Right lobe of liver (tissue), 6 donors: ENCODE results near the gene CENPH. TPM values are rescaled to one million over a fixed set of nuclear protein-coding genes. Genes with fewer than 3 reads are reported as not detected.

Experiments
- ATAC-seq, 4 donors: fragments of 200-7000 bp; cut with Tn5 transposase; one replicate each; pipeline ENCODE4 v1.9.1; 2020; ENCODE audit warnings: mild to moderate bottlenecking in 4 of 4, moderate library complexity in 4 of 4
- DNase-seq, 3 donors: peaks; one replicate each; pipeline ENCODE4 v3.0.0-alpha.2; 2020
- H3K27ac ChIP-seq, 3 donors: fragments of 200-600 bp; one replicate each; pipeline ENCODE4 v1.8.0; 2022
- H3K27me3 ChIP-seq, 2 donors: fragments of 200-600 bp; one replicate each; pipeline ENCODE4 v1.8.0; 2022
- H3K36me3 ChIP-seq, 4 donors: fragments of 200-600 bp; sonication (generic) in 1 of 4; one replicate each; pipeline versions ENCODE4 v1.5.1 to v1.8.0; 2017 to 2022; ENCODE audit warnings: control low read depth in 1 of 4
- H3K4me1 ChIP-seq, 4 donors: fragments of 200-600 bp; sonication (generic) in 1 of 4; one replicate each; pipeline versions ENCODE4 v1.5.1 to v1.8.0; 2017 to 2022; ENCODE audit warnings: control low read depth in 1 of 4
- H3K4me3 ChIP-seq, 3 donors: fragments of 200-600 bp; one replicate each; pipeline ENCODE4 v1.8.0; 2022
- H3K9me3 ChIP-seq, 4 donors: fragments of 200-600 bp; sonication (generic) in 1 of 4; one replicate each; pipeline versions ENCODE4 v1.5.1 to v1.8.0; 2017 to 2022; ENCODE audit warnings: control low read depth in 1 of 4
- CTCF ChIP-seq, 4 donors: fragments of 200-600 bp in 3 of 4; fragments of 450-650 bp in 1 of 4; IDR thresholded peaks; one replicate each; pipeline versions ENCODE4 v1.5.1 to v1.8.0; 2016 to 2022; ENCODE audit warnings: antibody characterized with exemption in 4 of 4, mild to moderate bottlenecking in 2 of 4
- POLR2A ChIP-seq: fragments of 450-650 bp; IDR thresholded peaks from one replicate; pipeline ENCODE4 v1.6.1; 2017; ENCODE audit warnings: antibody characterized with exemption, mild to moderate bottlenecking
- WGBS: methylation state at CpG from one replicate; pipeline ENCODE4 v1.1.6; 2018; ENCODE audit warnings: low coverage, low lambda C conversion rate; ENCODE audit not compliant: insufficient coverage; ENCODE audit errors: missing lambda C conversion rate; 5-methylcytosine and 5-hydroxymethylcytosine counted together
- intact Hi-C, 2 donors: fragments of 100-400 bp; cut with DNase I; formaldehyde crosslinking; loops; one replicate each; pipeline versions ENCODE4 v1.11.2 to v1.14.1; 2022
- total RNA-seq, 6 experiments: library from RNA; depleted of rRNA in 2 of 6; stranded (reverse); fragments of >200 nt in 2 of 6; fragmentation: NEBNext Ultra II Directional in 3 of 6; extraction: Animal tissue kit (Norgen Biotek cat#: 25700) in 3 of 6; gene quantifications; one replicate each; pipeline versions ENCODE4 v1.1.0 to v1.2.4, GENCODE V29; 2016 to 2023
- donor health status: DM: no; HTN: yes; CAD: no.
- donor health status: DM: no; HTN: no; CAD: no.
- donor health status: DM: no; HTN: no; CAD: no.
- donor health status: DM: no; HTN: yes; CAD: no.
- donor health status: DM: no; HTN: yes; CAD: no.

CENPH gene
- total RNA-seq, 6 experiments from 2014 or later = 0.95 to 3.8 (median 1.1) TPM

GRCh38 chr5:69202497-69202896, 13.1 kb downstream of the CENPH start:
- H3K4me3 ChIP-seq = no peak overlapping the region
- DNase-seq = no peak
- H3K9me3 ChIP-seq = no peaks in the 10 kb centered on the region
- no peaks in the 10 kb centered on the region for H3K27me3 ChIP-seq
- no peaks in the 10 kb centered on the region for H3K36me3 ChIP-seq
- peaks cover 0 to 7% (median 0%) of the 10 kb centered on the region in 4 donors for H3K4me1 ChIP-seq
- WGBS = 100% methylated on average over 1 of the region's 1 CpG
- no peak for TF ChIP-seq POLR2A
- no peak for TF ChIP-seq CTCF (IDR thresholded peaks at IDR 0.05)
- H3K27ac ChIP-seq = no peak overlapping the region
- intact Hi-C loops = no loop called here
- ATAC-seq = no peak

GRCh38 chr5:69206528-69207190, 17.3 kb downstream of the CENPH start:
- TF ChIP-seq CTCF (IDR thresholded peaks at IDR 0.05) (no peak), POLR2A (no peak)
- H3K36me3 ChIP-seq = no peaks in the 10 kb centered on the region
- WGBS = 62% methylated on average over 2 of the region's 5 CpGs
- no peaks in the 10 kb centered on the region for H3K9me3 ChIP-seq
- H3K27me3 ChIP-seq = no peaks in the 10 kb centered on the region
- ATAC-seq (peak in 2 of 4 donors; percentile 65 to 78), DNase-seq (peak in 1 of 3 donors; percentile 45)
- H3K4me1 ChIP-seq = peaks cover 0 to 7% (median 0%) of the 10 kb centered on the region in 4 donors
- no peak overlapping the region for H3K27ac ChIP-seq
- H3K4me3 ChIP-seq = no peak overlapping the region
- intact Hi-C loops = no loop called here

GRCh38 chr5:69209602-69210001, 20.2 kb downstream of the CENPH start:
- WGBS = 67% methylated on average over 2 of the region's 2 CpGs
- no peaks in the 10 kb centered on the region for H3K27me3 ChIP-seq

GRCh38 chr5:69211200-69211599, 21.8 kb downstream of the CENPH start:
- intact Hi-C loops = no loop called here
- DNase-seq = no peak
- H3K36me3 ChIP-seq = no peaks in the 10 kb centered on the region
- TF ChIP-seq POLR2A = no peak
- TF ChIP-seq CTCF (IDR thresholded peaks at IDR 0.05) = no peak
- peaks cover 0 to 4% (median 0%) of the 10 kb centered on the region in 4 donors for H3K4me1 ChIP-seq
- ATAC-seq = no peak
- WGBS = 63% methylated on average over 1 of the region's 2 CpGs
- no peak overlapping the region for H3K4me3 ChIP-seq
- no peaks in the 10 kb centered on the region for H3K27me3 ChIP-seq
- no peaks in the 10 kb centered on the region for H3K9me3 ChIP-seq
- H3K27ac ChIP-seq = no peak overlapping the region

More at GRCh38 chr5:69209602-69210001, 20.2 kb downstream of the CENPH start:
- H3K4me3 ChIP-seq = no peak overlapping the region
- DNase-seq (no peak), ATAC-seq (no peak)
- intact Hi-C loops = no loop called here
- no peaks in the 10 kb centered on the region for H3K9me3 ChIP-seq
- H3K4me1 ChIP-seq = peaks cover 0 to 7% (median 0%) of the 10 kb centered on the region in 4 donors
- TF ChIP-seq CTCF (IDR thresholded peaks at IDR 0.05) (no peak), POLR2A (no peak)
- no peak overlapping the region for H3K27ac ChIP-seq
- H3K36me3 ChIP-seq = no peaks in the 10 kb centered on the region
